Esophagus squamous epithelium (tissue), 4 donors: Measurements from ENCODE around the gene NOL4L.

Source experiments
- POLR2A ChIP-seq, 4 donors: fragments of 450-650 bp; IDR thresholded peaks; one replicate each; pipeline ENCODE4 v1.6.1; 2017; ENCODE audit warnings: antibody characterized with exemption in 4 of 4, mild to moderate bottlenecking in 4 of 4, moderate library complexity in 3 of 4
- TF ChIP-seq, protein P1 (sequence below), 6 experiments: fragments of 450-650 bp in 4 of 6; fragments of 200-600 bp in 2 of 6; sonication (generic) in 2 of 6; IDR thresholded peaks; one replicate each; pipeline ENCODE4 v1.5.1; 2016 to 2019; ENCODE audit warnings: antibody characterized with exemption in 6 of 6, mild to moderate bottlenecking in 4 of 6, moderate library complexity in 4 of 6

DNA sequence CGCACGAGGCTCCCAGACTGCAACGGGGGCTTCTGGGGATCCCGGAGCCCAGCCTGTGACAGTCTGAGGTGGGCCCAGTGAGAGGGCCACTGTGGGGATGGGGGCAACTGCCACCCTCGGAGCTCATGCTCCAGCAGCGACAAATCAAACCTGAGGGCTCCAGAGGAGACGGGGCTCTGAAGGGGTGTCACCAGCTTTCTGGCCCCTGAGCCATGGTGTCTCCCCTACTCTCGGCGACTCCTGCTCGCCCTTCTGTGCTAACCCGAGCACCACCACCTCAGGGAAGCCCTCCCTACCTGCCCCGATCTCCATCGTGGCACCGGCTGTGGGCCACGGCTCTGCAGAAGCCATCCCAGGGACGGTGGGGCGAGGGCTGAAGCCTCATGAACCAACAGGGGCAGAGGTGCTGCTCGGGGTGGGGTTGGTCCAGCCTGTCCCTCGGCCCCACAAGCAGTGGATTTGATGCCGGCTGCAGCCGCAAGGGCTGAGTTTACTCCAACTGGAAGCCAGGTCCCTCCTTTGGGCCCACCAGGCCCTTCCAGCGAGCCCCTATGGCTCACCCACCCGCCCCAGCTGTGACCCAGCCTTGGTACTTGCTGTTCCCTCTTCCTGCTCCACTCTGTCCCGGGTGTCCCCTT lies 124.3 kb downstream of the NOL4L start:
- no peak for TF ChIP-seq POLR2A (IDR thresholded peaks at IDR 0.05)
- TF ChIP-seq, protein P1, sequence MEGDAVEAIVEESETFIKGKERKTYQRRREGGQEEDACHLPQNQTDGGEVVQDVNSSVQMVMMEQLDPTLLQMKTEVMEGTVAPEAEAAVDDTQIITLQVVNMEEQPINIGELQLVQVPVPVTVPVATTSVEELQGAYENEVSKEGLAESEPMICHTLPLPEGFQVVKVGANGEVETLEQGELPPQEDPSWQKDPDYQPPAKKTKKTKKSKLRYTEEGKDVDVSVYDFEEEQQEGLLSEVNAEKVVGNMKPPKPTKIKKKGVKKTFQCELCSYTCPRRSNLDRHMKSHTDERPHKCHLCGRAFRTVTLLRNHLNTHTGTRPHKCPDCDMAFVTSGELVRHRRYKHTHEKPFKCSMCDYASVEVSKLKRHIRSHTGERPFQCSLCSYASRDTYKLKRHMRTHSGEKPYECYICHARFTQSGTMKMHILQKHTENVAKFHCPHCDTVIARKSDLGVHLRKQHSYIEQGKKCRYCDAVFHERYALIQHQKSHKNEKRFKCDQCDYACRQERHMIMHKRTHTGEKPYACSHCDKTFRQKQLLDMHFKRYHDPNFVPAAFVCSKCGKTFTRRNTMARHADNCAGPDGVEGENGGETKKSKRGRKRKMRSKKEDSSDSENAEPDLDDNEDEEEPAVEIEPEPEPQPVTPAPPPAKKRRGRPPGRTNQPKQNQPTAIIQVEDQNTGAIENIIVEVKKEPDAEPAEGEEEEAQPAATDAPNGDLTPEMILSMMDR (IDR thresholded peaks at IDR 0.05) = no peak
